ENCODE results near the gene OR11H1.
"Not testable (repeated sequence)": the region's sequence is repeated elsewhere in the genome, so short reads cannot be mapped to it uniquely, and the experiment has no call there.

OR11H1 gene, protein sequence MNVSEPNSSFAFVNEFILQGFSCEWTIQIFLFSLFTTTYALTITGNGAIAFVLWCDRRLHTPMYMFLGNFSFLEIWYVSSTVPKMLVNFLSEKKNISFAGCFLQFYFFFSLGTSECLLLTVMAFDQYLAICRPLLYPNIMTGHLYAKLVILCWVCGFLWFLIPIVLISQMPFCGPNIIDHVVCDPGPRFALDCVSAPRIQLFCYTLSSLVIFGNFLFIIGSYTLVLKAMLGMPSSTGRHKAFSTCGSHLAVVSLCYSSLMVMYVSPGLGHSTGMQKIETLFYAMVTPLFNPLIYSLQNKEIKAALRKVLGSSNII

DNA sequence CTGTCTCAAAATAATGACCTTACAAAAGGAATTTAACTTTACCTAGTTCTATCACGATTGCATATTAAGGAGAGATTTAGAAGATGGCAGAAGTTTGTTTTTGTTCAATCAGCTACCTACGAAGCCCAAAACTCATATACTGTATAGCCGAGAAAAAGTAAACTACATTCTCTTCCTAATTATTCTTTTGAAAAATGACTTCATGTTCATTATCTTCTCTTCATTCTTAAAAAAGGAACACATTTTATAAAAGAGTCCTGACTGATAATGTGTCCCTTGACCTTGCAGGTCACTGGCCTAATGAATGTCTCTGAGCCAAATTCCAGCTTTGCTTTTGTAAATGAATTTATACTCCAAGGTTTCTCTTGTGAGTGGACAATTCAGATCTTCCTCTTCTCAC lies at the start of gene OR11H1:
Gene OR11H1 (plus strand): TSS at position 301 of the 400 bp plus-strand sequence. CDS start 0 bp downstream, at position 301.
- not testable (repeated sequence) for DNase-seq

DNA sequence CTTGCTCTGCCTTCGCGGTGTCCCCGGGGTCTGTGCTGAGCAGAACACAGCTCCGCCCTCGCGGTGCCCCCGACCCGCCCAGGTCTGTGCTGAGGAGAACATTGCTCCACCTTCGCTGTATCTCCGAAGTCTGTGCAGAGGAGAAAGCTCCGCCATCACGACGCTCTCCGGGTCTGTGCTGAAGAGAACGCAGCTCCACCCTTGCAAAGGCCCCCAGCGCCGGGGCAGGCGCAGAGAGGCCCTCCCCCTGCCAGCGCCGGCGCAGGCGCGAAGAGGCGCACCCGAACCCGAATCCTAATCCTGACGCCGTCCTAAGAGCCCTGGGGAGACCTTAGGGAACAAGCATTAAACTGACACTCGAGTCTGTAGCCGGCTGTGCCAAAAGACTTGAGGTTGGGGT lies 18.0 kb upstream of the OR11H1 start:
- DNase-seq = not testable (repeated sequence)

DNA sequence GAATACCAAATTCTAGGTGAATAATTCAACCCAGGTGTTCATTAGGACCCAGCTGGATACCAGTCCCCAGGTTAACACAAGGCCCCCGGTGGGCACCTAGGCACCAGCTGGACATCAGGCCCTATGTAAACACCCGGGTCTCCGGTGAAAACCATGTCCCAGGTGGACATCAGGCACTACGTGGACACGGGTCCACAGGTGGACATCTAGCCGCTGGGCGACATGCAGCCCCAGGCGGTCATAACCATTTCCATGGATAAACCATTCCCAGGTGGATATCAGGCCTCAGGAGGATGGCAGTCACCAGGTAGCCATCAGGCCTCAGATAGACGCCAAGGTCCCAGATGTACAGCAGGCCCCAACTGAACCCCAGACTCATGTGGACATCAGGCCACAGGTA lies 12.1 kb upstream of the OR11H1 start:
- DNase-seq = not testable (repeated sequence)

DNA sequence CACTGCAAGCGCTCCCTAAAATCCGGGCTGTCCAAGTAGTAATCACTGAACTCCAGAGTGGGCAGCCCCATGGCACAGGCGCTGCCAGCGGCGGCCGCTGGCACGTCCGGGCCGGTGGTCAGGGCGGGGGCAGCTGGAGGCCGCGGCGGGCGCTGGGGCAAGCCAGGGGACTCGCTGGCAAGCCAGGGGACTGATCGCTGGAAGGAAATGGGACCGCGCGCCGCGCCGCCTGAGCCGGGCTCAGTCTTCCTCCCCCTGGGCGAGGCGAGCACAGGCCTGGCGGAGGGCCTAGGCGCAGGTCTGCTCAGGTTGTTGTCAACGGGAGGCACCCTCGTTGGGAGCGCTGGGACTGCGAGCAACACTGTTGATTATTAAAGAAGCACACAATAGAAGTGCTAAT lies 25.8 kb downstream of the OR11H1 start:
- not testable (repeated sequence) for DNase-seq

DNA sequence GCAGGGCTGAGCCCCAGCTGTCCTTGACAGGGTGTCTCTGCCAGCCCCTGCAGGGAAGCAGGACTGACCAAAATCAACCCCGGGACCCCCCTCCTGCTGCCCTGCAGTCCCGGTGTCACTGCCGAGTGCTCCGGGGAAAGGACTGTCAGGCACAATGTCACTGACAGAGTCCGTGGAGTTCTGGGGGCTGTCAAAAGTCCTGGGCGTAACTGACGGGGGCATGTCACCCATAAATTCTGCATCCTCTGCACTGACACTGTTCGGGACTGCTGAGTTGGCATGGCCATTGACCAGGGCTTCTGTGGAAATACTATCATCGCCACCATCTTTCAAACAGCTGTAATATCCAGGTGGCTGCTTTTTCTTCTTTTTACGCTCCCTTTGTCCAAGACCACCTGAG lies 35.5 kb downstream of the OR11H1 start:
- DNase-seq = not testable (repeated sequence)

DNA sequence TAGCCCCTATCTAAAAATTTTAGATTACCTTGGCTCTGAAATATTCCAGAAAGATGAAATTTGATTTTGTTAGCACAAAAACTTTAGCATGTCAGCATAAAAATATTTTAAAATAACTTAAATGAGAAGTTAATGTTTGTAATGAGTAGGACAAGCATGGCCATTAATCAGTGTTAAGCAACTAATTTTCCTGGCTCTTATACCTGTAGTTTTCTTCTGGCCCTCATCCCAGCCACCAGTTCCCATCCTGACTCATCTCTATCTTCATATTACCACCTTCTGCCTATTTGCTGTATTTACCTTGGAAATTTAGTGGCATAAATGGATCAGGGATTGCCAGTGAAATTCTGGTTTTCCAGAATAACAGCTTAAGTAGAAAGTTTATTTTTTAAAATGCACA lies 37.1 kb downstream of the OR11H1 start:
- not testable (repeated sequence) for DNase-seq
